ENCODE results near the gene SMYD2. TPM values are rescaled to one million over a fixed set of nuclear protein-coding genes. Genes with fewer than 3 reads are reported as not detected.

Gene SMYD2
- total and polyA plus RNA-seq, 2 donors (not counting 3 experiments of a cell fraction or from before 2014, with no cell fraction given) = 8.0 to 20.9 TPM

DNA sequence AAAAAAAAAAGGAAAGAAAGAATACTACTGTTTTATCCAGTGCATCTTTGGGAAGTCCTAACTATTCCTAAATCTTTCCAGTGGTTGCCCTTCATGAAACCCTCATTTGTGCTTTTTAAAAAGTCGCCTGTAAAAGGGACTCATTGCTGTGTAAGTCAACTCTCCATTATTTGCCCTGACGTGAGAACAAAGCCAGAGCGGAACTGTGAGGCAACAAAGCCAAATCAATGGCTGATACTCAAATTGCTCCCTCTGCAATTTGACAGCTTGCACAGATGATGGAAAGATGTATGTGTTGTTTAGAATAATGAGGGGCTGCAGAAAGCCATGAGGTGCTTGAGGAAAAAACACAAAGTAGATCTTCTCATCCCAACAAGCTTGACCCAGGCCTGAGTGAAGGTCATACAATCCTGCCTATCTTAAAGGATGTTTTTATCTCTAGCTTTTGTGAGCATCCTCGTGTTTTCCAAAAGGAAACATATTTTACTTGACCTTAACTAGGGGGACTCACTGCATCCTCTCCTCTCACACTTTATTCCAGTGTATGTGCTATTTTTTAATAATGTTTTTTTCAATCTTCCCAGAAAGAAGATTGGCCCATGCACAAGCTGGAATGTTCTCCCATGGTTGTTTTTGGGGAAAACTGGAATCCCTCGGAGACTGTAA is 33.4 kb downstream of the SMYD2 start:
- ChIA-PET CTCF (interaction anchor here (10.2 kb wide), 1 partner anchor 16 kb away, joined by 85 read pairs; no protein-coding TSS in a partner anchor), POLR2A (interaction anchor here (0.5 kb wide), 1 partner anchor 259 kb away, joined by 3 read pairs; no protein-coding TSS in a partner anchor)
- Histone ChIP-seq H2AFZ (ENCODE audit: low read depth, low read length) (no peak overlapping the region), H3K27me3 (ENCODE audit: control insufficient read depth in 2 of 2, insufficient read depth in 2 of 2, low read length in 2 of 2) (no peaks in the 10 kb centered on the region), H4K20me1 (replicated peaks; ENCODE audit: control insufficient read depth, extremely low read depth, insufficient read depth, low read length) (no peaks in the 10 kb centered on the region), H3K27ac (ENCODE audit: insufficient read depth, low read depth, low read length) (no peak overlapping the region), H3K9me1 (replicated peaks; ENCODE audit: control insufficient read depth, extremely low read depth, insufficient read depth, low read length) (no peaks in the 10 kb centered on the region), H3K9ac (replicated peaks; ENCODE audit: extremely low read depth, insufficient read depth, low read length) (no peak overlapping the region), H3K4me1 (ENCODE audit: control insufficient read depth, extremely low read depth, insufficient read depth, low read length) (no peaks in the 10 kb centered on the region), H3K36me3 (ENCODE audit: control insufficient read depth in 2 of 2, extremely low read depth in 1 of 2, insufficient read depth in 2 of 2, low read length in 2 of 2) (no peaks in the 10 kb centered on the region), H3K4me2 (ENCODE audit: insufficient read depth, low read length) (no peak overlapping the region), H3K4me3 (replicated peaks in 1 of 3; ENCODE audit: insufficient read depth in 1 of 3, low read depth in 1 of 3, low read length in 3 of 3) (no peak overlapping the region), H3K79me2 (ENCODE audit: control insufficient read depth, insufficient read depth, low read length) (no peaks in the 10 kb centered on the region), H3K9me3 (replicated peaks; ENCODE audit: control insufficient read depth, insufficient read depth, low read length) (no peaks in the 10 kb centered on the region)
- FAIRE-seq (no peak), DNase-seq (ENCODE audit: low read depth, low spot score) (no peak)
- intact Hi-C loops (cut with micrococcal nuclease) (no loop called here), dilution Hi-C loops (cut with MboI; ENCODE audit: extremely low pct_ligation_motif_present, low sequenced_read_pairs) (no loop called here)
- no TSS peak for BruUV-seq (replicated peaks)
- no peak for TF ChIP-seq EZH2 (IDR thresholded peaks at IDR 0.05; ENCODE audit: borderline replicate concordance, low read depth, low read length, severe bottlenecking)
- TF ChIP-seq MYC (IDR thresholded peaks at IDR 0.05; ENCODE audit: low read depth, low read length) = no peak
- TF ChIP-seq FOS (IDR thresholded peaks at IDR 0.05; ENCODE audit: borderline replicate concordance, insufficient read depth, low read length) = no peak
- TF ChIP-seq POLR2AphosphoS5 (IDR thresholded peaks at IDR 0.05; ENCODE audit: insufficient read depth, low read depth, low read length) = no peak

DNA sequence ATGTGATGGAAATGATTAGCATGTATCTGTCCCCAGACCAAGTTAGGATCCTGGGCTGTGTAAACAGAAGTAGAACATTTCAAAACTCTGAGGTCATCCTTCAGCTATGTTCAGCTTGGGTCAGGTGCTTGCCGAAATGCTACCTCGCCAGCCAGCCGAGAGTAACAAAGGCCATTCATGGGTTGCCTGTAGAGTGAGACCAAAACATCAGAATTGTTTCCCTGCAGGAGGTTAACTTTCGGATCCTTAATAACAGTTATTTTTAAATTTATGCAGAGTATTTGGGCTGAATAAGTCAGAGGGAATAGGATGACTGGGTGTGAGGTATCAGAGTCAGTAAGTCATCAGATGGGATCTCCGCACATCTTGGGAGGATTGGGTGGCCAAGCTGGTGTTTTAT is 35.6 kb downstream of the SMYD2 start:
- no peaks in the 10 kb centered on the region for H3K4me1 ChIP-seq (ENCODE audit: control insufficient read depth, extremely low read depth, insufficient read depth, low read length)
- H3K79me2 ChIP-seq (ENCODE audit: control insufficient read depth, insufficient read depth, low read length) = no peaks in the 10 kb centered on the region
- no peak overlapping the region for H2AFZ ChIP-seq (ENCODE audit: low read depth, low read length)
- no peaks in the 10 kb centered on the region for H3K9me3 ChIP-seq (replicated peaks; ENCODE audit: control insufficient read depth, insufficient read depth, low read length)
- BruUV-seq (replicated peaks) = no TSS peak
- H3K36me3 ChIP-seq (ENCODE audit: control insufficient read depth in 2 of 2, extremely low read depth in 1 of 2, insufficient read depth in 2 of 2, low read length in 2 of 2) = no peaks in the 10 kb centered on the region
- TF ChIP-seq EZH2 (IDR thresholded peaks at IDR 0.05; ENCODE audit: borderline replicate concordance, low read depth, low read length, severe bottlenecking) (no peak), MYC (IDR thresholded peaks at IDR 0.05; ENCODE audit: low read depth, low read length) (no peak), GATA2 (IDR thresholded peaks at IDR 0.05; ENCODE audit: insufficient read depth, insufficient read length, low read depth, low read length) (no peak), FOS (IDR thresholded peaks at IDR 0.05; ENCODE audit: borderline replicate concordance, insufficient read depth, low read length) (no peak), POLR2A (IDR thresholded peaks at IDR 0.05; ENCODE audit: low read depth, low read length) (no peak), POLR2AphosphoS5 (IDR thresholded peaks at IDR 0.05; ENCODE audit: insufficient read depth, low read depth, low read length) (no peak), JUN (IDR thresholded peaks at IDR 0.05; ENCODE audit: borderline replicate concordance, insufficient read depth, insufficient read length, low read depth) (no peak)
- TF ChIP-seq, protein P1, sequence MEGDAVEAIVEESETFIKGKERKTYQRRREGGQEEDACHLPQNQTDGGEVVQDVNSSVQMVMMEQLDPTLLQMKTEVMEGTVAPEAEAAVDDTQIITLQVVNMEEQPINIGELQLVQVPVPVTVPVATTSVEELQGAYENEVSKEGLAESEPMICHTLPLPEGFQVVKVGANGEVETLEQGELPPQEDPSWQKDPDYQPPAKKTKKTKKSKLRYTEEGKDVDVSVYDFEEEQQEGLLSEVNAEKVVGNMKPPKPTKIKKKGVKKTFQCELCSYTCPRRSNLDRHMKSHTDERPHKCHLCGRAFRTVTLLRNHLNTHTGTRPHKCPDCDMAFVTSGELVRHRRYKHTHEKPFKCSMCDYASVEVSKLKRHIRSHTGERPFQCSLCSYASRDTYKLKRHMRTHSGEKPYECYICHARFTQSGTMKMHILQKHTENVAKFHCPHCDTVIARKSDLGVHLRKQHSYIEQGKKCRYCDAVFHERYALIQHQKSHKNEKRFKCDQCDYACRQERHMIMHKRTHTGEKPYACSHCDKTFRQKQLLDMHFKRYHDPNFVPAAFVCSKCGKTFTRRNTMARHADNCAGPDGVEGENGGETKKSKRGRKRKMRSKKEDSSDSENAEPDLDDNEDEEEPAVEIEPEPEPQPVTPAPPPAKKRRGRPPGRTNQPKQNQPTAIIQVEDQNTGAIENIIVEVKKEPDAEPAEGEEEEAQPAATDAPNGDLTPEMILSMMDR (IDR thresholded peaks at IDR 0.05; ENCODE audit: extremely low read depth in 1 of 2, insufficient read depth in 1 of 2, low read depth in 1 of 2, low read length in 2 of 2) = no peak
- TF ChIP-seq, protein P2, sequence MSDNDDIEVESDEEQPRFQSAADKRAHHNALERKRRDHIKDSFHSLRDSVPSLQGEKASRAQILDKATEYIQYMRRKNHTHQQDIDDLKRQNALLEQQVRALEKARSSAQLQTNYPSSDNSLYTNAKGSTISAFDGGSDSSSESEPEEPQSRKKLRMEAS (IDR thresholded peaks at IDR 0.05; ENCODE audit: insufficient read depth, insufficient read length) = no peak
- ChIA-PET POLR2A (no interaction called here), CTCF (interaction anchor here (2.0 to 10.2 kb wide), 4 partner anchors 13 to 102 kb away, joined by 10 to 85 read pairs (median 20); no protein-coding TSS in a partner anchor)
- H3K4me2 ChIP-seq (ENCODE audit: insufficient read depth, low read length) = no peak overlapping the region
- H3K27ac ChIP-seq (ENCODE audit: insufficient read depth, low read depth, low read length) = no peak overlapping the region
- intact Hi-C loops (cut with micrococcal nuclease) = no loop called here
- no peaks in the 10 kb centered on the region for H3K27me3 ChIP-seq (ENCODE audit: control insufficient read depth in 2 of 2, insufficient read depth in 2 of 2, low read length in 2 of 2)
- FAIRE-seq = no peak
- DNase-seq (ENCODE audit: low read depth, low spot score) = no peak
- dilution Hi-C loops (cut with MboI; ENCODE audit: extremely low pct_ligation_motif_present, low sequenced_read_pairs) = no loop called here
- H3K9ac ChIP-seq (replicated peaks; ENCODE audit: extremely low read depth, insufficient read depth, low read length) = no peak overlapping the region
- H3K9me1 ChIP-seq (replicated peaks; ENCODE audit: control insufficient read depth, extremely low read depth, insufficient read depth, low read length) = no peaks in the 10 kb centered on the region
- no peak overlapping the region for H3K4me3 ChIP-seq (replicated peaks in 1 of 3; ENCODE audit: insufficient read depth in 1 of 3, low read depth in 1 of 3, low read length in 3 of 3)
- no peaks in the 10 kb centered on the region for H4K20me1 ChIP-seq (replicated peaks; ENCODE audit: control insufficient read depth, extremely low read depth, insufficient read depth, low read length)
